IMR-90 (cell line): Measurements from ENCODE around the gene LTA. TPM values are rescaled to one million over a fixed set of nuclear protein-coding genes. Genes with fewer than 3 reads are reported as not detected.

Source experiments
- ATAC-seq: fragments of 200-7000 bp; cut with Tn5 transposase; 2 replicates; pipeline ENCODE4 v1.9.1; 2020; ENCODE audit warnings: low read depth, mild to moderate bottlenecking, moderate library complexity
- BruUV-seq: library from RNA; stranded (reverse); fragments of 400-500 nt; replicated peaks from 2 replicates; lab custom pipeline; 2021; lab: Mats Ljungman, UMichigan
- CTCF ChIA-PET: fragments of 300-600 bp; formaldehyde crosslinking; extraction: SDS; loops from one replicate; lab custom pipeline; 2021; ENCODE audit warnings: antibody characterized with exemption; lab: Yijun Ruan, JAX
- POLR2A ChIA-PET: fragments of 300-600 bp; sonication (Branson Sonifier 250); formaldehyde crosslinking; loops from one replicate; lab custom pipeline; 2022; ENCODE audit warnings: antibody characterized with exemption; ENCODE audit not compliant: unreplicated experiment; lab: Charles Lee
- DNase-seq: peaks from one replicate; pipeline ENCODE4 v3.0.0; 2013
- H2AFZ ChIP-seq: replicated peaks from 2 replicates; pipeline ENCODE3; 2013; ENCODE audit warnings: low read length, mild to moderate bottlenecking; ENCODE audit not compliant: poor library complexity
- H2AK5ac ChIP-seq: 2 replicates; pipeline ENCODE4 v1.6.1; 2013; ENCODE audit warnings: low read depth, low read length, inconsistent platforms
- H2AK9ac ChIP-seq: replicated peaks from 2 replicates; pipeline ENCODE3; 2013; ENCODE audit warnings: mild to moderate bottlenecking, low read depth, low read length, moderate library complexity; ENCODE audit not compliant: poor library complexity
- H2BK120ac ChIP-seq: 2 replicates; pipeline ENCODE4 v1.6.1; 2013; ENCODE audit warnings: low read depth, low read length, inconsistent platforms
- H2BK15ac ChIP-seq: 3 replicates; pipeline ENCODE4 v1.6.1; 2013; ENCODE audit warnings: low read depth, low read length, inconsistent platforms
- H2BK20ac ChIP-seq: 2 replicates; pipeline ENCODE4 v1.6.1; 2013; ENCODE audit warnings: low read depth, mild to moderate bottlenecking, inconsistent platforms, low read length, moderate library complexity
- H2BK5ac ChIP-seq: 2 replicates; pipeline ENCODE4 v1.6.1; 2013; ENCODE audit warnings: mild to moderate bottlenecking, low read depth, low read length, inconsistent platforms; ENCODE audit not compliant: poor library complexity, severe bottlenecking
- H3K14ac ChIP-seq: replicated peaks from 2 replicates; pipeline ENCODE4 v1.6.1; 2013; ENCODE audit warnings: low read depth, low read length, inconsistent platforms
- H3K18ac ChIP-seq: 2 replicates; pipeline ENCODE4 v1.6.1; 2013; ENCODE audit warnings: low read depth, low read length, control low read depth
- H3K23ac ChIP-seq: 2 replicates; pipeline ENCODE4 v1.6.1; 2013; ENCODE audit warnings: low read depth, low read length, inconsistent platforms
- H3K27ac ChIP-seq: 2 replicates; pipeline ENCODE4 v1.5.1; 2013; ENCODE audit warnings: mild to moderate bottlenecking, control low read depth, low read length; ENCODE audit not compliant: insufficient read depth
- H3K27me3 ChIP-seq: 2 replicates; pipeline ENCODE4 v1.6.1; 2013; ENCODE audit warnings: low read length; ENCODE audit not compliant: control insufficient read depth, insufficient read depth
- H3K36me3 ChIP-seq: 2 replicates; pipeline ENCODE4 v1.6.1; 2013; ENCODE audit warnings: low read length, mixed read lengths; ENCODE audit not compliant: control insufficient read depth, insufficient read depth
- H3K4ac ChIP-seq: 2 replicates; pipeline ENCODE4 v1.6.1; 2013; ENCODE audit warnings: low read depth, low read length, inconsistent platforms
- H3K4me1 ChIP-seq: 2 replicates; pipeline ENCODE4 v1.6.1; 2013; ENCODE audit warnings: low read length, mixed read lengths; ENCODE audit not compliant: control insufficient read depth, insufficient read depth
- H3K4me2 ChIP-seq: 2 replicates; pipeline ENCODE4 v1.6.1; 2013; ENCODE audit warnings: low read depth, mild to moderate bottlenecking, control low read depth, low read length, moderate library complexity
- H3K4me3 ChIP-seq: 2 replicates; pipeline ENCODE4 v1.5.1; 2013; ENCODE audit warnings: low read depth, mild to moderate bottlenecking, control low read depth, low read length, moderate library complexity; ENCODE audit not compliant: insufficient read depth
- H3K56ac ChIP-seq: 2 replicates; pipeline ENCODE4 v1.6.1; 2013; ENCODE audit warnings: low read length, inconsistent platforms; ENCODE audit not compliant: insufficient read depth; ENCODE audit errors: extremely low read depth
- H3K79me1 ChIP-seq, 2 experiments: 2 replicates each; pipeline ENCODE4 v1.6.1; 2013; ENCODE audit warnings: low read length in 2 of 2, inconsistent platforms in 1 of 2, low read depth in 1 of 2
- H3K9ac ChIP-seq: 2 replicates; pipeline ENCODE4 v1.6.1; 2013; ENCODE audit warnings: low read depth, low read length, control low read depth
- H3K9me1 ChIP-seq: 2 replicates; pipeline ENCODE4 v1.6.1; 2013; ENCODE audit warnings: low read length, inconsistent platforms; ENCODE audit not compliant: insufficient read depth
- H3K9me3 ChIP-seq: 2 replicates; pipeline ENCODE4 v1.6.1; 2013; ENCODE audit warnings: low read length; ENCODE audit not compliant: control insufficient read depth, insufficient read depth
- H4K20me1 ChIP-seq: 2 replicates; pipeline ENCODE4 v1.6.1; 2013; ENCODE audit warnings: low read length, inconsistent platforms; ENCODE audit not compliant: insufficient read depth
- H4K5ac ChIP-seq: 2 replicates; pipeline ENCODE4 v1.6.1; 2013; ENCODE audit warnings: mild to moderate bottlenecking, low read depth, low read length, control low read depth
- H4K8ac ChIP-seq, 2 experiments: 2 replicates each; pipeline ENCODE4 v1.6.1; 2013; ENCODE audit warnings: low read depth in 2 of 2, low read length in 2 of 2, control low read depth in 1 of 2, inconsistent platforms in 1 of 2
- H4K91ac ChIP-seq: 2 replicates; pipeline ENCODE4 v1.6.1; 2013; ENCODE audit warnings: low read depth, low read length, inconsistent platforms; ENCODE audit not compliant: insufficient read depth
- BHLHE40 ChIP-seq: fragments of 150-350 bp; IDR thresholded peaks from 2 replicates; pipeline ENCODE4 v1.6.1; 2016; ENCODE audit warnings: mild to moderate bottlenecking, low read depth, low read length
- CEBPB ChIP-seq: IDR thresholded peaks from 2 replicates; pipeline ENCODE4 v1.6.1; 2012; ENCODE audit warnings: low read depth, low read length, improper control_type of control experiment
- CHD1 ChIP-seq: IDR thresholded peaks from 2 replicates; pipeline ENCODE4 v1.6.1; 2012; ENCODE audit warnings: low read depth, low read length, improper control_type of control experiment
- CTCF ChIP-seq: conservative IDR thresholded peaks from 2 replicates; pipeline ENCODE4 v1.5.1; 2012; ENCODE audit warnings: mild to moderate bottlenecking, low read depth, low read length, improper control_type of control experiment
- FOS ChIP-seq: fragments of 150-350 bp; IDR thresholded peaks from 2 replicates; pipeline ENCODE4 v1.6.1; 2016; ENCODE audit warnings: low read depth, low read length
- MAFK ChIP-seq: IDR thresholded peaks from 2 replicates; pipeline ENCODE4 v1.6.1; 2012; ENCODE audit warnings: low read depth, low read length, improper control_type of control experiment
- MAZ ChIP-seq: IDR thresholded peaks from 2 replicates; pipeline ENCODE4 v1.6.1; 2012; ENCODE audit warnings: low read depth, mild to moderate bottlenecking, low read length, improper control_type of control experiment, moderate library complexity, borderline replicate concordance
- MXI1 ChIP-seq: IDR thresholded peaks from 2 replicates; pipeline ENCODE4 v1.6.1; 2012; ENCODE audit warnings: low read depth, mild to moderate bottlenecking, low read length, moderate library complexity, borderline replicate concordance
- NFE2L2 ChIP-seq: fragments of 150-350 bp; IDR thresholded peaks from 2 replicates; pipeline ENCODE4 v1.6.1; 2016; ENCODE audit warnings: low read depth, mild to moderate bottlenecking, low read length
- POLR2A ChIP-seq: IDR thresholded peaks from 2 replicates; pipeline ENCODE4 v1.6.1; 2012; ENCODE audit warnings: mild to moderate bottlenecking, low read depth, low read length
- RAD21 ChIP-seq: IDR thresholded peaks from 2 replicates; pipeline ENCODE4 v1.6.1; 2012; ENCODE audit warnings: low read length, improper control_type of control experiment
- RCOR1 ChIP-seq: IDR thresholded peaks from 2 replicates; pipeline ENCODE4 v1.6.1; 2012; ENCODE audit warnings: mild to moderate bottlenecking, low read length, improper control_type of control experiment; ENCODE audit not compliant: insufficient replicate concordance
- RFX5 ChIP-seq: IDR thresholded peaks from 2 replicates; pipeline ENCODE4 v1.8.0; 2012; ENCODE audit warnings: low read depth, mild to moderate bottlenecking, low read length, moderate library complexity
- SMC3 ChIP-seq: fragments of 150-350 bp; IDR thresholded peaks from 2 replicates; pipeline ENCODE4 v1.6.1; 2016; ENCODE audit warnings: low read depth, mild to moderate bottlenecking, antibody characterized with exemption, low read length, moderate library complexity
- WGBS, 2 experiments: methylation state at CpG; one replicate each; pipeline versions ENCODE4 v1.1.5 to v1.1.7; 2013; ENCODE audit warnings: missing lambda C conversion rate in 2 of 2; ENCODE audit not compliant: insufficient read length in 1 of 2; ENCODE audit errors: extremely low coverage in 2 of 2; 5-methylcytosine and 5-hydroxymethylcytosine counted together
- dilution Hi-C: fragments of 300-500 bp; cut with HindIII; formaldehyde crosslinking; loops from one replicate; pipeline ENCODE4 v1.14.3; 2018; ENCODE audit warnings: low sequenced_read_pairs; ENCODE audit not compliant: unreplicated experiment
- in situ Hi-C: fragments of 300-500 bp; cut with MboI; formaldehyde crosslinking; loops from 3 replicates; pipeline ENCODE4 v1.14.3; 2019; ENCODE audit warnings: low sequenced_read_pairs, inconsistent platforms, mixed read lengths
- intact Hi-C: fragments of 100-400 bp; cut with micrococcal nuclease; formaldehyde crosslinking; loops from 2 replicates; pipeline ENCODE4 v1.10.0; 2022
- polyA plus RNA-seq, 3 experiments: library from polyadenylated mRNA; depleted of rRNA; stranded (reverse); fragments of >200 nt; gene quantifications; 2 replicates each; pipeline ENCODE4 v1.2.3, GENCODE V29; 2012; ENCODE audit warnings: low replicate concordance in 1 of 3
- total RNA-seq: library from RNA; depleted of rRNA; stranded (reverse); fragments of >200 nt; gene quantifications from 2 replicates; pipeline ENCODE4 v1.2.3, GENCODE V29; 2012
- TF ChIP-seq, protein P1 (sequence below): fragments of 150-350 bp; IDR thresholded peaks from 2 replicates; pipeline ENCODE4 v1.6.1; 2016; ENCODE audit warnings: low read depth, mild to moderate bottlenecking, low read length, moderate library complexity, borderline replicate concordance
- TF ChIP-seq, protein P2 (sequence below): fragments of 150-350 bp; IDR thresholded peaks from 2 replicates; pipeline ENCODE4 v1.6.1; 2017; ENCODE audit warnings: mild to moderate bottlenecking, antibody characterized with exemption, low read length, low read depth

The LTA gene
- total and polyA plus RNA-seq, 2 of the 4 experiments (the other 2 are of a cell fraction) = not detected

- DNase-seq (no peak), ATAC-seq (no peak)
- peaks cover 39 to 71% of the 10 kb centered on the region in 2 experiments for H3K79me1 ChIP-seq
- no peak overlapping the region for H3K23ac ChIP-seq
- TF ChIP-seq, protein P1, sequence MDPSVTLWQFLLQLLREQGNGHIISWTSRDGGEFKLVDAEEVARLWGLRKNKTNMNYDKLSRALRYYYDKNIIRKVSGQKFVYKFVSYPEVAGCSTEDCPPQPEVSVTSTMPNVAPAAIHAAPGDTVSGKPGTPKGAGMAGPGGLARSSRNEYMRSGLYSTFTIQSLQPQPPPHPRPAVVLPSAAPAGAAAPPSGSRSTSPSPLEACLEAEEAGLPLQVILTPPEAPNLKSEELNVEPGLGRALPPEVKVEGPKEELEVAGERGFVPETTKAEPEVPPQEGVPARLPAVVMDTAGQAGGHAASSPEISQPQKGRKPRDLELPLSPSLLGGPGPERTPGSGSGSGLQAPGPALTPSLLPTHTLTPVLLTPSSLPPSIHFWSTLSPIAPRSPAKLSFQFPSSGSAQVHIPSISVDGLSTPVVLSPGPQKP = no peak
- TF ChIP-seq NFE2L2 (no peak), POLR2A (no peak), SMC3 (no peak), CHD1 (no peak), CEBPB (no peak), MXI1 (no peak), MAZ (no peak), BHLHE40 (no peak), MAFK (no peak), FOS (no peak), RFX5 (no peak), RAD21 (no peak), RCOR1 (no peak), CTCF (no peak)
- TF ChIP-seq, protein P2, sequence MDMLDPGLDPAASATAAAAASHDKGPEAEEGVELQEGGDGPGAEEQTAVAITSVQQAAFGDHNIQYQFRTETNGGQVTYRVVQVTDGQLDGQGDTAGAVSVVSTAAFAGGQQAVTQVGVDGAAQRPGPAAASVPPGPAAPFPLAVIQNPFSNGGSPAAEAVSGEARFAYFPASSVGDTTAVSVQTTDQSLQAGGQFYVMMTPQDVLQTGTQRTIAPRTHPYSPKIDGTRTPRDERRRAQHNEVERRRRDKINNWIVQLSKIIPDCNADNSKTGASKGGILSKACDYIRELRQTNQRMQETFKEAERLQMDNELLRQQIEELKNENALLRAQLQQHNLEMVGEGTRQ = no peak
- no peak overlapping the region for H2AK9ac ChIP-seq
- H2AFZ ChIP-seq = no peak overlapping the region
- H4K91ac ChIP-seq = no peak overlapping the region
- WGBS, 2 experiments = no CpG with 5 or more reads among the region's 1 CpG
- intact Hi-C loops = no loop called here
- H2BK5ac ChIP-seq = no peak overlapping the region
- no peak overlapping the region for H3K56ac ChIP-seq
- dilution Hi-C loops = no loop called here
- H3K27me3 ChIP-seq = no peaks in the 10 kb centered on the region
- no peak overlapping the region for H4K5ac ChIP-seq
- no peak overlapping the region for H4K8ac ChIP-seq
- no peak overlapping the region for H2AK5ac ChIP-seq
- no peak overlapping the region for H3K14ac ChIP-seq
- in situ Hi-C loops = no loop called here
- H2BK20ac ChIP-seq = no peak overlapping the region
- no peaks in the 10 kb centered on the region for H3K9me3 ChIP-seq
- no peak overlapping the region for H3K4me2 ChIP-seq
- H3K9ac ChIP-seq = no peak overlapping the region
- no peak overlapping the region for H2BK120ac ChIP-seq
- no peaks in the 10 kb centered on the region for H3K4me1 ChIP-seq
- ChIA-PET CTCF (no interaction called here), POLR2A (no interaction called here)
- no peak overlapping the region for H3K4me3 ChIP-seq
- H3K9me1 ChIP-seq = 0 out of 2 replicates have a peak, but pooled peaks cover 5% of the 10 kb centered on the region
- H2BK15ac ChIP-seq = no peak overlapping the region
- H4K20me1 ChIP-seq = peaks cover 88% of the 10 kb centered on the region
- H3K18ac ChIP-seq = no peak overlapping the region
- no peak overlapping the region for H3K27ac ChIP-seq
- BruUV-seq = TSS peak; percentile 45
- H3K4ac ChIP-seq = no peak overlapping the region
- H3K36me3 ChIP-seq = peaks cover 76% of the 10 kb centered on the region
Measured at GRCh38 chr6:31533455-31533841, 38.6 kb upstream of the LTA start.
